ENCODE measurements around the gene LACC1.

LACC1 gene

DNA sequence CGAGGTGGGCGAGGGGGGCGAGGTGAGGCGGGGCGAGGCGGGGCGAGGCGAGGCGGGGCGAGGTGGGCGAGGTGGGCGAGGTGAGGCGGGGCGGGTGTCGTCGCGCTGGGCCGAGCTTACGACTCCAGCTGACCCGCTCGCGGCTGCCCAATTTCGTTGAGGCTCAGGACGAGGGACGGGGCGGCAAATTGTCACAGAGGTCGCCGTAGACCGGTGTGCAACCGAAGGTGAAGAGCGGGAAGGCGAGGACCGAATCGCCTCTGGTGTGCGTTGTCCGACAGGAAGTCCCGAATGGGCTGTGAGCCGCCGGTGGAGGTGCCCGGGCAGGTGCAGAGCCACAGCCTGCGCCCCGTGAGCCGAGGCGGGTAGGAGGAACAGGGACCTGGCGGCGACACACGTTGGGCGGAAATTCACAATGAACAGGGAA lies at the start of gene LACC1:
TSS of gene LACC1 (plus strand) at position 150 of the 427 bp plus-strand sequence. CDS start 1,082 bp downstream, outside the sequence.
- peak; percentile 78 for DNase-seq

DNA sequence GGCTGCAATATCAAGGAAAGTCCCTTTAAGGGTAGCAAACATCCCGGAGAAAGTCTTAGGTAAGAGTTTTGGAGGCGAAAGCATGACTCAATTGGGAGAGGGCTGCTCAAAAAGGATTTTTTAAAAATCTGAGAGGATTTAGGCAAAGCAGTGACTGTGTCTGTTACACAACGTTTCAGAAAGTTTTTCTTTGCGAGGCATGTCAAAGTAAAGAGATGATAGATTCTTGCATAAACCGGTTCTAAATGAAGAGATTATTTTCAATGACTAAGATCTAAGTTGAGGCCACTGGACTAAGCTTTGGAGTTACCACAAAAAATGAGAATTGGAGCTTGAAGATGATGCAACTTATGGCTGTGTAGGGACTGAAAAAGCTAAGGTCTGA lies 49.2 kb upstream of the LACC1 start:
- no peak for DNase-seq

DNA sequence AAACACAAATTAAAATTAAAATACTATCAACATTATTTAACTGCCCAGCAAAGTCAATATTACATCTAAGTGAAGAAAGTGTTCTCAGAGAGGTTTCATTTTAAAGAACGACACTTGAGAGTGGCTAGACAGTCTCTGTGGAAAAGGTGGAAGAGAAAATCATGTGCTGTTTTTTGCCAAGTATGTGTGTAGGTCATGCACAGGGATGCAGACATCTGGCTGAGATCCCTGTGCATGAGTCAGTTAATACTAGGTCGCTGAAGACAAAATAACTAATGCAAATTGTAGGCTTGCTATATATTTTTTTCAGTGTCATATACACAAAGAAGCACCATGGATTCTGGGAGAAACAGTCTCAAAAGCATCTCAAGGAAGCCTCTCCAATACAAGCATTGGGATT lies 48.6 kb upstream of the LACC1 start:
- DNase-seq, result peak; percentile 43

DNA sequence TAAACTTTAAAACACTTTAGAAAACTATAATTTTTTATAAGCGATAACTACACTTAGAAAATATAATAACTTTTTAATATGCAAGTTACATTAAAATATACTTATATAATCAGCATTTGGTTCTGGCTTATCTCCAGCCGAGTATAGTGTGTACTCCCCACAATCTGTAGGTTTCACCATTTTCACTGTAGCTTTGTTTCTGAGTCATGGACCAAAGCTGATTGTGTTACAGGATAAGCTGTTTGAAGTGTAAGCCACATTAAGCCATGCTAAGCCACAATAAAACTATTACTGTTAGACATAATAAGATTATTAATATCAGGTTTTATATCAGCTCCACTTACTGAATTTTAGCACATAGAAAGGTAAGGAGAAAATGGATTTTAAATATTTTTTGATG lies 44.0 kb upstream of the LACC1 start:
- DNase-seq, result no peak

DNA sequence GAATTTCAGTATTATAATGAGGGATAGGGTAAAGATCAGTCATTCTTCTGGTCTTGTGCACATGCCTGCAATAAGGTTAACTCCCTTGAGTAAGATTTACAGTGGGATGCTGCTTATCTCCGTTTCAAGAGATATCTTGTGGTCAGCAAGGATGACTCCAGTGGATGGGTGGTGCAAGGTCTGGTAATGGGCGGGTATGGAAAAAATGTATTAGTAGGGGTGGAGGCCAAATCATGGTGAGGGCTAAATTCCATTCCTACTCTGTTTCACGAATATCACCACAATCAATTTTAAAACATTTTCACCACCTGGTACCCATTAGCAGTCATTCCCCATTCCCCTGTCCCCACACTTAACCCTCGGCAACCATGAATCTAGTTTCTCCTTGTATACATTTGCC lies 40.8 kb upstream of the LACC1 start:
- no peak for DNase-seq

DNA sequence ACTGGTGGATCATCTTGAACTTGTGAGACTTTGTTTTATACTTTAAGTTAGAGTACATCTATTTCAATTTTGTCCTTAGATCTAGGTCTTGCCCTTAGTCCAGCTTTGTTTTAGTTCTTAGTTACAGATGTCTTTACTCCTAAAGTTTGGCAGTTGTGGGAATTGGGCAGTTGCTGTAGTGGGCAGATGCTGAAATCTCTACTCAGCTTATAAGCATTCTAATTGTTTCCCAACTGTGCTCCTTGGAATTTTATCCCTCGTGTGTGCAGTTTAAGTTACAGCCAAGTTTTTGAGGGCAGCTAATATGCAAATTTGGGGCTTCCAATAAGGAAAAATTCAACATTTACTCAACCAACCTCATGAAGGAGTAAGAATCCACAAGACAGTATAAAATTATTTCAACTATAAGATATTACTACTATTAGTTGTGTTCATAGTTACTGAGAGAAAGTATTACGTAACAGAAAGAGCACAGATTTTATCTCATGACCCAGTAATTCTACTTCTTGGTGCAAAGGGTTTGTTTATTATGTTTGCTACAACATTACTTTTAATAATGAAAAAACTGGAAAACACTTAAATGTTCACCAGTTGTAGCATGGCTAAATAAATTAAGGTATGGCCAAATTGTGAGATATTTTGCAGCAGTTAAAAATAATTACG lies 33.1 kb upstream of the LACC1 start:
- no peak for DNase-seq

DNA sequence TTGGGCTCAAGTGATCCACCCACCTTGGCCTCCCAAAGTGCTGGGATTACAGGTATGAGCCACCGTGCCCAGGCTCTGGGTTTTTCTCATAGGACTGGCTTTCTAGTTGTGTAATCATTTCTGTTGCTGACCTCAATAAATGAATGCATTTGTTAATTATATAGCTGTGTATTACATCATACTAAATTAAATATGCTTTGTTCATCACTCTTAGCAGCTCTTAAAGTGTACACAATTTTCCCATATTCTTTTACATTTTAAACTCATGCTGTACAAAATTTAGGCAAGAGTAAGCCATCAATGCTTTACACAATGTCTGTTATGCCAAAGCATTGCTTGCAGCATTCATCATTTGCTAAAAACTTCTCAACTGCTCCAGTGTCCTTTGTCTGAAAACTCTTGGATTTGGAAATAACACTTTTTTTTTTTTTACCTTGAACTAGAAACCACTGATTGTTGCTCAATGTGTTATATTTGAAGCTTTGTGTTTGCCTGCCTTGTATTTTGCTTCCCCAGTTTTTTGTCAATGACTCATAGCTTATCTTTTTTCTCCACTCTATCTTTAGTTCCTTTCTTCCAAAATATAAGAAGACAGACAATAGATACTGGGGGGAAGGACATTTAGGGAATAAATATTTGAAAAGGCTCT lies 31.6 kb upstream of the LACC1 start:
- DNase-seq, result no peak

DNA sequence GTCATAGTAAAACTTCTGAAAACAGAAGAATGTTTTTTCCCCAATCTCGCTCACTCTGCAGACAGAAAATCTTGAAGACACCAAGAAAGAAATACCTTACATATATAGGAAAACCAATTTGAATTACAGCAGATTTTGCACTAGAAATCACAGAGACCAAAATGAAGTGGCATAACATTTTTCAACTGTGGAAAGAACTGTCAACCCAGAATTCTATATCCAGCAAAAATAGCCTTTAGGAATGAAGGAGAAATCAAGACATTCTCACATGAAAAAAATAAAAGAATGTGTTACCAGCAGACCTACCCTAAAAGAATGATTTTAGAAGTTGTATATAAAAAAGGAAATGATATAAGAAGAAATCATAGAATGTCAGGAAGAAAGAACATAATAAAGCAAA lies 28.8 kb upstream of the LACC1 start:
- no peak for DNase-seq

DNA sequence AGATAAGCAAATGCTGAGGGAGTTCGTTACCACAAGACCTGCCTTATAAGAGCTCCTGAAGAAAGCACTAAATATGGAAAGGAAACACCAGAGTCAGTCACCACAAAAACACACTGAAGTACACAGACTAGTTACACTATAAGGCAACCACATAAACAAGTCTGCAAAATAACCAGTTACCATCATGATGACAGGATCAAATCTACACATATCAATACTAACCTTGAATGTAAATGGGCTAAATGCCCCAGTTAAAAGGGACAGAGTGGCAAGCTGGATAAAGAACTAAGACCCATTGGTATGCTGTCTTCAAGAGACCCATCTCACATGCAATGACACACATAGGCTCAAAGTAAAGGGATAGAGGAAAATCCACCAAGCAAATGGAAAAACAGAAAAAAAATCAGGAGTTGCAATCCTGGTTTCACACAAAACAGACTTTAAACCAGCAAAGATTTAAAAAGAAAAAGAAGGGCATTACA lies 26.7 kb upstream of the LACC1 start:
- no peak for DNase-seq

DNA sequence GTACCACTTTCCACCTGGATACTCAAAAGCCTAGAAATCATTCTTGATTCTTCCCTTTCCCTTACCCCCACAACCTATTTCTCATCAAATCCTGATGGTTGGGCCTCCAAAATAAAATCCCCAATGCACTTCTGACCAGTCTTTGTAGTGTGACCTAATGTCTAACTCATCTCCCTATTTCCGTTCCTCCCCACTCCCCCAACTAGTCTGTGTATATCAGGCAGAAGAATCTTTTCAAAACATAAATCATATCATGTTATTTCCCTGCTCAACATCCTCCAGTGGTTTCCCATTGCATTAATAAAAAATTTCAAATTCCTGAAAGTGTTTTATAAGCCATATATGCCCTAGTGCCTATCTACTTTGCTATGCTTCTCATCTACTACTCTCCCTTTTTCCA lies 17.8 kb upstream of the LACC1 start:
- DNase-seq, result no peak

DNA sequence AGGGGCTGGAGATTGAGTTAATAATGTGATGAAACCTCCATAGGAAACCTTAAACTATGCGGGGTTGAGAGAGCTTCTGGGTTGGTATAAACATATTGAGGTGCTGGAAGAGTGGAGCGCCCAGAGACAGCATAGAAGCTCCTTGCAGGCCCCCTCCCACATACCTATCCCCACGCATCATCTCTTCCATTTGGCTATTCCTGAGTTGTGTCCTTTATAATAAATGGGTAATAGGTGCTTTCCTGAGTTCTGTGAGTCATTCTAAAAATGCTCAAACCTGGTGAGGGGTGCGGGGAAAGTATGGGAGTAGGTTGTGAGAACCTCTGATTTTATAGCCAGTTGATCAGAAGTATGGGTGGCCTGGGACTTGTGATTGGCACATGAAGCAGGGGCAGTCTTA lies 14.8 kb upstream of the LACC1 start:
- DNase-seq, result no peak

DNA sequence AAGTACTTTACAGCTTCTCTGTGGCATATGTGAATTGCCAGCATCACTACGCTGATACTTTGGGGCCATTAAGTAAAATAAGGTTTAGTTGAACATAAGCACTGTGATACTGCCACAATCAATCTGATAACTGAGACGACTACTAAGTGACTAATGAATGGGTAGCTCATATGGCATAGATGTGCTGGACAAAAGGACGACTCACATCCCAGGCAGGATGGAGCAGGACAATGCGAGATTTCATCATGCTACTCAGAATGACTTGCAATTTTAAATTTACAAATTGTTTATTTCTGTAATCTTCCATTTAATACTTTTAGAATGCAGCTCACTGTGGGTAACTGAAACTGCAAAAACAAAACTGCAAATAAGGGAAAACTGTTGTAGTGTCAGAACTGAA lies 13.8 kb upstream of the LACC1 start:
- no peak for DNase-seq

DNA sequence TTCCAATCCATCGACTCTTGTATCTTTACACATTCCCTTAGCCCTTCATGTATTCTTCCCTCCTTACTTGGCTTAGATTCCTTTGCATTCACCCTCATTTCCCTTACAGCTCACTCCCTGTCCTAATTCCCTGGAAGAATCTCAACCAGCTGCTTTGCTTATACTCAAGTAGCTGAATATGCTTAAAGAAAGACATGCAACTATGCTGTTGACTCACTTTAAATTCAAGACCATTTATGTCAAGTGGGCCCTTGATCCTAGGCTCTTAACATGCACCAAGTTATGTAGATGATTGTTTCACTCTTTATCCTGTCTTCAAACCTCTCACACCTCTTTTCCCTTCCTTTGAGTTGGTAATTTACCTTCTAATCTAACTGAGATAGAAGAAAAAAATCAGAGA lies 7.5 kb upstream of the LACC1 start:
- DNase-seq, result no peak

DNA sequence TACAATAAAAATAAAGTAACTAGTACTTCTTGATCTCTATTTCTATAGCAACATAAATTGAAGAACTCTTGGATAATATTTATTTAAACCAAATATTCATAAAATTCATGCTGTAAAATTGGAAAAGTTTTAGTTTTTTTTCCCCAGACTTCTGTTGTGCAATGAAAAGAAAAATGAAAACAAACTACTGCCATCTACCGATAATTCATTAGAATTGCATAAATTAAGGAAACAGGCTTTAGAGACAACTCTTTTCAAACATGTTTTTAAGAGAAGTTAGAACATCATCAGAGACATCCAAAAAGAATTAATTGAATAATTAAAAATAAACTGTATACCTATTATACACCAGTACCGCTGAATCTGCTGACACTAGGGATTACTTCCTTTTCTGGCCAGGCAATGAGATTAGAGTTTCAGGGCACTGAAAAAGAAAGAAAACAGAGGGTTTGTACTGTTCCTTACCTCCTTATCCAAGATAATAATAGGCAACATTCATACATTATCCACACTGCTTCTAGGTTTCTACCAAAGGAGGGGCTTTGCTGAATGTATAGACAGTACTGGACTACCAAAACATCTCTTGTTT lies 5.1 kb upstream of the LACC1 start:
- DNase-seq, result peak; percentile 45

DNA sequence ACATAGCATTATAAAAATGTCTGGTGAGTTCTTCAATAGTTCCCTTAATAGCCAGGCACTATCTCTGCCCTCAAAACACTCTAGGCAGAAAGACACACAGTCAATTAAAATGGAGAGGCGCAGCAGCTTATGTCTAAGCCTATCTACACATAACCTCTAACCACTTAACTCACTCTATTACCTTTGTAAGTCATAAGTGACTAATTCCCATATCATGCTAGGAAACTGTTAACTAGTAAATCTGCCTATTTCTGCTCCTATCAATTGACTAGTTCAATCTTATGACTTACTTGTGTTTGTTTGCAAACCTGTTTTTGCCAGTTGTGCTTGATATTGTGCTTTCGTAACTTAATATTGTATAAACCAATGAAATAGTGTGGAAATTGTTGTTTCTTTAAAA lies 3.3 kb upstream of the LACC1 start:
- peak; percentile 10 for DNase-seq

DNA sequence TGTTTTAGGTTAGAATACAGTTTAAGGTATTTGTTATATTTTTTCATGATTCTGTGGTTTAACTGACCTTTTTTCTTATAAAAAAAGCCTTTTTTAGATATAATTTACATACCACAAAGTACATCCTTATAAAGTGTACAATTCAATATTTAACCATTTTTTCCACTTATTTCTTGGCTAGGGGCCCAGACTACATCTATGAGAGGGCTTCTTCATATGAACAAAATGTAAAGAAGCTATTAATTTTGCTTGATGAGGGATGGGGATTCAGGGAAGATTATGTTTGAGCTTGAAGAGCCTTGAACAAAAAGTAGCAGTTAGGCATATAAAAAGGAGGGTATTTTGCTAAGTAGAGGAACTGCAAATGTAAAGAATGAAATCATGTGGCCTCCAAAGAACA lies 2.4 kb upstream of the LACC1 start:
- peak; percentile 36 for DNase-seq

DNA sequence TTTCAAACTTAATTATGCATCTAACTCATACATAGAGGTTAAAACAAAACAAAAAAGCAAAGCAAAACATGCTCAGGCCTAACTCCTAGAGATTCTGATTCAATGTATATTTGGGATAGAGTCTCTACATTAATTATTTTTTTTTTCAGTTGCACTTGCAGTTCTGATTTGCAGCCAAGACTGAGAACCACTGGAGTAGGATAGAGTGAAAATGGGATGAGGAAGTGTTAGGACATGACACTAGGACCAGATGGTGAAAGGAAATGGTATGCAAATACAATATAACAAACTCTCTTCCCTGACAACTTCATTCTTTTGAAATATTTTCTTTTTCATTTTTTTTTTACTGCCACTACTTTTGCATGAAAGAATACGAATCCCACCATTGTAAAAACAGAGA lies 1.9 kb upstream of the LACC1 start:
- peak; percentile 46 for DNase-seq

DNA sequence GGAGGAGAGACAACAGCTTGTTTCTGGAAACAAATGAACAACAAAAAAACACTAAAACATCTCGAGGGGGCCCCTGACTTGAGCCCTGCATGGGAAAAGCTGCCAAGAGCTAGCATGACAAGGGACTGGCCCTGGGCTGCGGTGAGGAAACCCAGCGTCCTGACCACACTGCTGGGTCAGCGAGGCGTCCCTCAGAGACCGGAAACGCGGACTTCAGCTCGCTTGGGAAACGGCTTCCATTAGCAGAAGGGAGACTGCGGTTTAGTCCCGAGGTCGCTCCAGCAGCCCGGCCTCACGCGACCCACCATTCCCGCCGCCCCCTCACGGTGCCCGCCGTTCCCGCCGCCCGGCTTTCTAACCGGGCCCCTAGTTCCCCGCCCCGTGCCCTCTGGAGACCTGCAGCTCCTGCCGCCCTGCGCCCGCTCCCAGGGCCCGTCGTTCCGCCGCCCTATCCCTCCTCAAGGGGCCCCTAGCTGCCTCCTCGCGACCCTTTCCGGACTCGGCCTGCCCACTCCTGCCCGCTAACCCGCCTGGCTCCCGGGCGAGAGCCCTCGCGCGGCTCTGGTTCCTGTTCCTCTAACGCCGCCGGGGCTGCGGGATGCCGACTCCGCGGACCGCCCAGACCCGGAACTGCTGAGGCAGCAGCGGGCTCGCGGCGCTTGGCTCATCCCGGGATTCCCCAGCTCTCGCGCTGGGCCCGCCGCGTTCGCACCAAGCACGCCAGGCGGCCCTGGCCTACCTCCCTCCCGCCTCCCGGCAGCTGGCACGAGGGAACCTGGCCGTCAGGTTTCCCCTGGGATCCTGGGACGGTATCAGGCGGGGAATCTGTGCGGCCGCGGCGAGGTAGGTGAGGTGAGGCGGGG lies 581 bp upstream of the LACC1 start, which contains the start of gene CCDC122:
TSS of gene CCDC122 (minus strand) at position 849 of the 863 bp plus-strand sequence. CDS start 10,364 bp downstream, outside the sequence.
- peak; percentile 81 for DNase-seq

DNA sequence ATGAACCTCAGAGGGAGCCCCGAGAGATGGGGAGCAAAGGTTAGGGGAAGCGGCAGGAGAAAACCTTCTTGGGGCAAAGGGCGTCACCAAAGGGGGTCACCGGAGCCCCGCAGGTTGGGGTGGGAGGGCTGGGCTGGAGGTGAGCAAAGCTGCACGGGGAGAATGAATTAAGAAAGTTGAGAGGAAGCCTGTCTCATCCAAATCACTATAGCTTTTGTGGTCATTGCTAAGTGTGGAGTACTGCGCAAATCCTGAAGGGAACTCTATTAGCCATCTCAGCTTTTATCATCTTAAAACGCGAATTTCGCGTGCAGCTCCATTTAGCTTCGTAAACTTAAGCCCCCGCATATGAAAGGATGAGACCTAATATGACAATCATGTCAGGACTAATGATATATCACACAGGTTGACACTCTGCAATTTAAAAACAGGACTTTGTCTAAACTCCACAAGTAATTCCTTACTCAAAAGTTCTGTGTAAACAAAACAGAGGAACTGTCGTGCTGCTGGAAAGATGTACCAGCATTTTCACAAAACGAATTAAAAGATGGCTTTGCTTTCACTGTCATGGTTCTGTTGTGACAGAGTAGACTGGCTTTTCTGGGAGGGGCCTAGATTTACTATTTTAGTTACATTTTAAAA lies 631 bp downstream of the LACC1 start:
- DNase-seq, result peak; percentile 42

DNA sequence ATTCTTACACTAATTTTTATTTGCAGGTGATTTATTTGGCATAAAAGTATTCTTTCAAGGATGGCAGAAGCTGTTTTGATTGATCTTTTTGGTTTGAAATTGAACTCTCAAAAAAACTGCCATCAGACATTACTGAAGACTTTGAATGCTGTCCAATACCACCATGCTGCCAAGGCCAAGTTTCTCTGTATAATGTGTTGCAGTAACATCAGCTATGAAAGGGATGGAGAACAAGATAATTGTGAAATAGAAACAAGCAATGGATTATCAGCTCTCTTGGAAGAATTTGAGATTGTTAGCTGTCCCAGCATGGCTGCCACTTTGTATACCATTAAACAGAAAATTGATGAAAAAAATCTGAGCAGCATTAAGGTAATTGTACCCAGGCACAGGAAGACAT lies 1.2 kb downstream of the LACC1 start:
- peak; percentile 16 for DNase-seq

DNA sequence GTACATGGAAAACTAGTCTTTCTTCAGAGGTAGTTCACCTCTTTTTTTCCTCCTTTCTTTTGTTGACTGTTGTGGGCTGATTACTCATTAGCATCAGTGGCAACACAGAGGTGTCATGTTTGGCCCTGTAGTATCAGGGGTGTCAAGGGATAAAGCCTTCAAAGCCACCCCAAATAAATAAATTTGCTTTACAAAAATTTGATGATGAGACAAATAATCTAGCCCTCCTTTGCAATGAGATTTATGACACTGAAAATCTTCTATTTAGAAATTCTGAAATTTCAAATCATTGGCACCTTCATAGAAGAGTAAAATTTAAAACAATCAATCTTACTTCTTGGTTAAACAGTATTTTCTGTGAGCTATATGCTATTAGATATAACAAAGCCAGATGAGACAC lies 1.9 kb downstream of the LACC1 start:
- DNase-seq, result no peak

DNA sequence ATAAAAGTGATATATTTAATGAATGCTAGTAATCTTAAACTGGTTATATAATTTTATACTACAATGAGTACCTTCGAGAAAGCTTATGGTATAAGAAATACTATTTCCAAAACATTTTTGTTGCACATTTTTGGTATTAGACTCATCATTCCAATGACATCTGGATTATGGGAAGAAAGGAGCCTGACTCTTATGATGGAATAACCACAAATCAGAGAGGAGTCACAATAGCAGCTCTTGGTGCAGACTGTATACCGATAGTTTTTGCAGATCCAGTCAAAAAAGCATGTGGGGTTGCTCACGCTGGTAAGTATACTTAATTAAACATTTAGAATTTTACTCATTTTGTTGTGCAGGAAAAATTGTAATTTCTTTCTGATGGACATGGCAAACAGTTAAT lies 3.9 kb downstream of the LACC1 start:
- no peak for DNase-seq

DNA sequence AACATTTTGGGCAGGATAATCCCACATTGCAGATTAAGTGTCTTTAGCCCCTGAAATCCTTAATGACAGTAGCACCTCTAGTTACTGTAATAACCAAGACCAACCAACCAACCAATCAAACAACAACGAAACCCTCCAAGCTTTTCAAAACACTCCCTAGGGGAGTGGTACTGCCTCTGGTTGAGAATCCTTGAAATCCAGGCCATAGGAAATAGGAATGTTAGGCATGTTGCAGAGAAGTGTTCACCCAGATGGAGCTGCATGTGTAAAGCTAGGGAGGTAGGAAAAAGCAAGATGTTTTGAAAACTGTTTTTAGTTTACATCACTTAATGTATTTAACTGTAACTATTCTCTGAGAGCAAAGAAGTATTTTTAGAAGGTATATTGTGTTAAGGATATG lies 4.5 kb downstream of the LACC1 start:
- no peak for DNase-seq

All from NCI-H69 (cell line).